Astrocyte (in vitro differentiated cells and primary cell): ENCODE data around the gene ALCAM. TPM values are rescaled to one million over a fixed set of nuclear protein-coding genes. Genes with fewer than 3 reads are reported as not detected.

Experiments used
- DNase-seq: peaks from one replicate; pipeline ENCODE4 v3.0.0-alpha.2; 2010; ENCODE audit warnings: low read depth
- FAIRE-seq: peaks from 2 replicates; lab custom pipeline; 2011; peaks lifted over from hg19 to GRCh38; lab: Jason Lieb, UNC
- H2AFZ ChIP-seq: 2 replicates; pipeline ENCODE4 v1.6.0; 2012; ENCODE audit warnings: low read depth, low read length, inconsistent platforms
- H3K27ac ChIP-seq: 2 replicates; pipeline ENCODE4 v1.5.1; 2011; ENCODE audit warnings: low read depth, low read length, inconsistent platforms
- H3K27me3 ChIP-seq: 2 replicates; pipeline ENCODE4 v1.6.0; 2011; ENCODE audit warnings: low read length, inconsistent platforms; ENCODE audit not compliant: insufficient read depth
- H3K36me3 ChIP-seq: 2 replicates; pipeline ENCODE4 v1.5.1; 2011; ENCODE audit warnings: low read length, inconsistent platforms; ENCODE audit not compliant: insufficient read depth
- H3K4me1 ChIP-seq: 2 replicates; pipeline ENCODE4 v1.5.1; 2011; ENCODE audit warnings: low read length, inconsistent platforms; ENCODE audit not compliant: insufficient read depth
- H3K4me2 ChIP-seq: 2 replicates; pipeline ENCODE4 v1.6.0; 2012; ENCODE audit warnings: low read length, inconsistent platforms
- H3K4me3 ChIP-seq: 2 replicates; pipeline ENCODE4 v1.5.1; 2011; ENCODE audit warnings: low read depth, mild to moderate bottlenecking, low read length, inconsistent platforms; ENCODE audit not compliant: insufficient read depth
- H3K79me2 ChIP-seq: 2 replicates; pipeline ENCODE4 v1.6.0; 2012; ENCODE audit warnings: mild to moderate bottlenecking, low read length, inconsistent platforms; ENCODE audit not compliant: insufficient read depth
- H3K9ac ChIP-seq: 2 replicates; pipeline ENCODE4 v1.6.0; 2012; ENCODE audit warnings: mild to moderate bottlenecking, low read length, inconsistent platforms
- H3K9me3 ChIP-seq: 2 replicates; pipeline ENCODE4 v1.5.1; 2012; ENCODE audit warnings: low read depth, mild to moderate bottlenecking, low read length, inconsistent platforms; ENCODE audit not compliant: insufficient read depth
- H4K20me1 ChIP-seq: 2 replicates; pipeline ENCODE4 v1.6.0; 2012; ENCODE audit warnings: low read length, inconsistent platforms; ENCODE audit not compliant: insufficient read depth
- H3K27ac Mint-ChIP-seq: one replicate; pipeline ENCODE4 v1.8.0; 2021; ENCODE audit warnings: mild to moderate bottlenecking, mixed read lengths; ENCODE audit not compliant: unreplicated experiment
- H3K27me3 Mint-ChIP-seq: one replicate; pipeline ENCODE4 v1.8.0; 2021; ENCODE audit warnings: low read depth, mixed read lengths; ENCODE audit not compliant: unreplicated experiment
- H3K36me3 Mint-ChIP-seq: one replicate; pipeline ENCODE4 v1.8.0; 2021; ENCODE audit warnings: low read depth, mixed read lengths; ENCODE audit not compliant: unreplicated experiment
- H3K4me1 Mint-ChIP-seq: one replicate; pipeline ENCODE4 v1.8.0; 2021; ENCODE audit warnings: low read depth, mixed read lengths; ENCODE audit not compliant: unreplicated experiment
- H3K4me3 Mint-ChIP-seq: one replicate; pipeline ENCODE4 v1.8.0; 2021; ENCODE audit warnings: mild to moderate bottlenecking, moderate library complexity, mixed read lengths; ENCODE audit not compliant: unreplicated experiment
- H3K9me3 Mint-ChIP-seq: one replicate; pipeline ENCODE4 v1.8.0; 2021; ENCODE audit warnings: mild to moderate bottlenecking, mixed read lengths; ENCODE audit not compliant: unreplicated experiment
- CTCF ChIP-seq: IDR thresholded peaks from 2 replicates; pipeline ENCODE4 v1.5.1; 2011; ENCODE audit warnings: low read depth, mild to moderate bottlenecking, inconsistent platforms, low read length, moderate library complexity; ENCODE audit not compliant: insufficient read depth
- EZH2 ChIP-seq: IDR thresholded peaks from 2 replicates; pipeline ENCODE4 v1.6.1; 2012; ENCODE audit warnings: mild to moderate bottlenecking, low read length, inconsistent platforms; ENCODE audit not compliant: insufficient read depth
- total RNA-seq: library from RNA; stranded (reverse); gene quantifications from 2 replicates; pipeline ENCODE4 v1.2.1, GENCODE V29; 2021

The ALCAM gene
- total RNA-seq, 1 donor from 2014 or later, result 154 TPM

- H3K79me2 ChIP-seq, result peaks cover 86% of the 10 kb centered on the region
- TF ChIP-seq CTCF (no peak), EZH2 (no peak)
Observed at GRCh38 chr3:105456017-105456416, 89.3 kb downstream of the ALCAM start.

GRCh38 chr3:105458518-105459215 lies 92.0 kb downstream of the ALCAM start:
- Histone ChIP-seq H3K4me3 (no peak overlapping the region), H4K20me1 (peaks cover 7% of the 10 kb centered on the region), H3K9ac (no peak overlapping the region), H3K79me2 (peaks cover 94% of the 10 kb centered on the region), H2AFZ (no peak overlapping the region), H3K27me3 (no peaks in the 10 kb centered on the region), H3K4me2 (peak overlapping the region; percentile 33), H3K27ac (peak overlapping the region; percentile 53), H3K36me3 (no peaks in the 10 kb centered on the region), H3K9me3 (no peaks in the 10 kb centered on the region), H3K4me1 (peaks cover 19% of the 10 kb centered on the region)
- no peak for TF ChIP-seq CTCF
- FAIRE-seq (peak; percentile 85), DNase-seq (peak; percentile 88)
- no peak overlapping the region for H3K4me3 Mint-ChIP-seq
- no peaks in the 10 kb centered on the region for H3K36me3 Mint-ChIP-seq
- H3K27ac Mint-ChIP-seq, result no peak overlapping the region
- peaks cover 10% of the 10 kb centered on the region for H3K4me1 Mint-ChIP-seq
- H3K27me3 Mint-ChIP-seq, result no peaks in the 10 kb centered on the region
- no peaks in the 10 kb centered on the region for H3K9me3 Mint-ChIP-seq

More at GRCh38 chr3:105456017-105456416, 89.3 kb downstream of the ALCAM start:
- H3K27ac ChIP-seq, result no peak overlapping the region
- no peak overlapping the region for H2AFZ ChIP-seq
- no peaks in the 10 kb centered on the region for H3K9me3 ChIP-seq
- no peaks in the 10 kb centered on the region for H3K27me3 Mint-ChIP-seq
- H3K4me3 Mint-ChIP-seq, result no peak overlapping the region
- peaks cover 10% of the 10 kb centered on the region for H3K4me1 Mint-ChIP-seq
- no peak overlapping the region for H3K9ac ChIP-seq
- no peak overlapping the region for H3K27ac Mint-ChIP-seq
- no peaks in the 10 kb centered on the region for H3K36me3 ChIP-seq
- H3K27me3 ChIP-seq, result no peaks in the 10 kb centered on the region
- no peak overlapping the region for H3K4me2 ChIP-seq
- DNase-seq (no peak), FAIRE-seq (no peak)
- H3K4me1 ChIP-seq, result peaks cover 19% of the 10 kb centered on the region
- peaks cover 3% of the 10 kb centered on the region for H3K36me3 Mint-ChIP-seq
- H3K9me3 Mint-ChIP-seq, result no peaks in the 10 kb centered on the region
- H4K20me1 ChIP-seq, result peaks cover 7% of the 10 kb centered on the region
- no peak overlapping the region for H3K4me3 ChIP-seq

- Histone ChIP-seq H3K4me3 (no peak overlapping the region), H3K27me3 (no peaks in the 10 kb centered on the region), H3K9me3 (no peaks in the 10 kb centered on the region), H2AFZ (no peak overlapping the region), H3K79me2 (peaks cover 89% of the 10 kb centered on the region), H3K27ac (peak overlapping the region; percentile 53), H3K9ac (peak overlapping the region; percentile 2), H3K4me1 (peaks cover 19% of the 10 kb centered on the region), H3K4me2 (peak overlapping the region; percentile 33), H4K20me1 (peaks cover 7% of the 10 kb centered on the region), H3K36me3 (no peaks in the 10 kb centered on the region)
- Mint-ChIP-seq H3K27ac (no peak overlapping the region), H3K4me1 (peaks cover 10% of the 10 kb centered on the region), H3K36me3 (no peaks in the 10 kb centered on the region), H3K9me3 (no peaks in the 10 kb centered on the region), H3K4me3 (no peak overlapping the region), H3K27me3 (no peaks in the 10 kb centered on the region)
- FAIRE-seq, result peak; percentile 74
- DNase-seq, result peak; percentile 57
- no peak for TF ChIP-seq EZH2
- no peak for TF ChIP-seq CTCF
Observed at GRCh38 chr3:105459566-105460290, 93.0 kb downstream of the ALCAM start.
